Progenitor cell of endocrine pancreas (in vitro differentiated cells): Measurements from ENCODE around the gene SOX2. TPM values are rescaled to one million over a fixed set of nuclear protein-coding genes. Genes with fewer than 3 reads are reported as not detected.

ENCODE experiments used
- DNase-seq: peaks from one replicate; pipeline ENCODE4 v3.0.0; 2021; ENCODE audit warnings: low spot score; ENCODE audit not compliant: unreplicated experiment
- H3K27ac Mint-ChIP-seq: 2 replicates; pipeline ENCODE4 v1.8.0; 2021; ENCODE audit warnings: mild to moderate bottlenecking, moderate library complexity, mixed read lengths
- H3K27me3 Mint-ChIP-seq: 2 replicates; pipeline ENCODE4 v1.8.0; 2021; ENCODE audit warnings: mixed read lengths
- H3K36me3 Mint-ChIP-seq: 2 replicates; pipeline ENCODE4 v1.8.0; 2022; ENCODE audit warnings: mixed read lengths; ENCODE audit not compliant: insufficient read depth
- H3K4me1 Mint-ChIP-seq: 2 replicates; pipeline ENCODE4 v1.8.0; 2021; ENCODE audit warnings: low read depth, mixed read lengths
- H3K4me3 Mint-ChIP-seq: 2 replicates; pipeline ENCODE4 v1.8.0; 2021; ENCODE audit warnings: low read depth, mild to moderate bottlenecking, moderate library complexity, mixed read lengths
- H3K9me3 Mint-ChIP-seq: 2 replicates; pipeline ENCODE4 v1.8.0; 2021; ENCODE audit warnings: low read depth, mixed read lengths
- long read RNA-seq: library from polyadenylated mRNA; unstranded; transcript quantifications from one replicate; pipeline ENCODE4 v2.0.0, GENCODE V29; 2020
- total RNA-seq: library from RNA; stranded (reverse); gene quantifications from 2 replicates; pipeline ENCODE4 v1.2.1, GENCODE V29; 2021
- TF ChIP-seq, protein P1 (sequence below): fragments of 200-600 bp; sonication (generic); IDR thresholded peaks from one replicate; pipeline ENCODE4 v1.5.0; 2021; ENCODE audit warnings: antibody characterized with exemption, mild to moderate bottlenecking; ENCODE audit not compliant: unreplicated experiment

SOX2 gene
- 55.0 and 72.0 TPM in 2 replicates for total RNA-seq
- long read RNA-seq, partial matches to known transcripts, result 0 of 3 reads
- long read RNA-seq, other reads (novel, unspliced or antisense), result 0 of 3 reads

DNA sequence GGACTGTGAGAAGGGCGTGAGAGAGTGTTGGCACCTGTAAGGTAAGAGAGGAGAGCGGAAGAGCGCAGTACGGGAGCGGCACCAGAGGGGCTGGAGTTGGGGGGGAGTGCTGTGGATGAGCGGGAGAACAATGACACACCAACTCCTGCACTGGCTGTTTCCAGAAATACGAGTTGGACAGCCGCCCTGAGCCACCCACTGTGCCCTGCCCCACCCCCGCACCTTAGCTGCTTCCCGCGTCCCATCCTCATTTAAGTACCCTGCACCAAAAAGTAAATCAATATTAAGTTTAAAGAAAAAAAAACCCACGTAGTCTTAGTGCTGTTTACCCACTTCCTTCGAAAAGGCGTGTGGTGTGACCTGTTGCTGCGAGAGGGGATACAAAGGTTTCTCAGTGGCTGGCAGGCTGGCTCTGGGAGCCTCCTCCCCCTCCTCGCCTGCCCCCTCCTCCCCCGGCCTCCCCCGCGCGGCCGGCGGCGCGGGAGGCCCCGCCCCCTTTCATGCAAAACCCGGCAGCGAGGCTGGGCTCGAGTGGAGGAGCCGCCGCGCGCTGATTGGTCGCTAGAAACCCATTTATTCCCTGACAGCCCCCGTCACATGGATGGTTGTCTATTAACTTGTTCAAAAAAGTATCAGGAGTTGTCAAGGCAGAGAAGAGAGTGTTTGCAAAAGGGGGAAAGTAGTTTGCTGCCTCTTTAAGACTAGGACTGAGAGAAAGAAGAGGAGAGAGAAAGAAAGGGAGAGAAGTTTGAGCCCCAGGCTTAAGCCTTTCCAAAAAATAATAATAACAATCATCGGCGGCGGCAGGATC is at the start of gene SOX2:
Gene SOX2 (plus strand): TSS at position 601 of the 811 bp plus-strand sequence. CDS start 436 bp downstream, outside the sequence.
- peak; percentile 84 for DNase-seq
- Mint-ChIP-seq H3K27ac (peak within 1 kb of the TSS; percentile 97), H3K4me3 (peak within 1 kb of the TSS; percentile 93), H3K27me3 (peaks cover 49% of the 10 kb centered on the region), H3K36me3 (peaks cover 9% of the 10 kb centered on the region), H3K4me1 (peaks cover 23% of the 10 kb centered on the region), H3K9me3 (no peaks in the 10 kb centered on the region)
- TF ChIP-seq, protein P1, sequence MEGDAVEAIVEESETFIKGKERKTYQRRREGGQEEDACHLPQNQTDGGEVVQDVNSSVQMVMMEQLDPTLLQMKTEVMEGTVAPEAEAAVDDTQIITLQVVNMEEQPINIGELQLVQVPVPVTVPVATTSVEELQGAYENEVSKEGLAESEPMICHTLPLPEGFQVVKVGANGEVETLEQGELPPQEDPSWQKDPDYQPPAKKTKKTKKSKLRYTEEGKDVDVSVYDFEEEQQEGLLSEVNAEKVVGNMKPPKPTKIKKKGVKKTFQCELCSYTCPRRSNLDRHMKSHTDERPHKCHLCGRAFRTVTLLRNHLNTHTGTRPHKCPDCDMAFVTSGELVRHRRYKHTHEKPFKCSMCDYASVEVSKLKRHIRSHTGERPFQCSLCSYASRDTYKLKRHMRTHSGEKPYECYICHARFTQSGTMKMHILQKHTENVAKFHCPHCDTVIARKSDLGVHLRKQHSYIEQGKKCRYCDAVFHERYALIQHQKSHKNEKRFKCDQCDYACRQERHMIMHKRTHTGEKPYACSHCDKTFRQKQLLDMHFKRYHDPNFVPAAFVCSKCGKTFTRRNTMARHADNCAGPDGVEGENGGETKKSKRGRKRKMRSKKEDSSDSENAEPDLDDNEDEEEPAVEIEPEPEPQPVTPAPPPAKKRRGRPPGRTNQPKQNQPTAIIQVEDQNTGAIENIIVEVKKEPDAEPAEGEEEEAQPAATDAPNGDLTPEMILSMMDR, result no peak

DNA sequence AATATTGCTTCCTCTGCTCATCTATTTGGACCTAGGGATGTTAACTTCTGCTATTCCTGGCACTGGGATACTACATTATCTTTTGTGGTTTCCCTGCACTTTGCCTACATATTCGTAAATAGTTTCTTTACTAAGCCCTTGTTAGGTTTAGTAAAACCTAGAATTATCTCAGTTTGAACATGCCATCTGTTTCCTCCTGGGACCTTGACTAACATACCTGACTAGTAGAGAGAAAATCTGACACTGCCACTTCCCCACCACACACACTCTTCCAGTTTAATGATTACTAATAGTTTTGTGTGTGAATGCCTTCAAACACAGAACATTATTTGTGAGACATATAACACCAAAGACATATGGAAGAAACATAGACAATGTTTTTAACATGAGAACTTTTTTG is 28.2 kb upstream of the SOX2 start:
- Mint-ChIP-seq H3K9me3 (peaks cover 3% of the 10 kb centered on the region), H3K4me3 (no peak overlapping the region), H3K4me1 (peaks cover 3% of the 10 kb centered on the region), H3K27me3 (no peaks in the 10 kb centered on the region), H3K36me3 (no peaks in the 10 kb centered on the region), H3K27ac (no peak overlapping the region)
- DNase-seq, result no peak
- TF ChIP-seq, protein P1, result no peak

DNA sequence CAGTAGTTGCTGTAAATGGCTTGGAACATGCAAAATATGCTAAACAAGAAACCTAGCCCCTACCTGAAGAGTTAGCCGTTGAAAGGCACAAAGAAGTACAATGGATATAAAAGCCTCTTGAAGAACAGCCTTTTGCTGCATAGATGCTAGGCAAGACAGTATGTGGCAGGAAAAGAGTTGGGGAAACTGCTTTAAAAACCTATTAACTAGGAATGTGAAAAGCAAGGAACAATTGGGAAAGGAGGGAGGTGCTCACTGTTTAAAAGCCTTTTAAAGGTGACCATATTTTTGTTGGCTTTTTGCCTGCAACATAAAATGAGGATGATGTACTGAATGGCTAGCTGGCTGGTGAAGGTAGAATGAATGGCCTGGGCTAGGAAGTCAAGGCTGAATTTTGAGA is 24.5 kb upstream of the SOX2 start:
- peaks cover 3% of the 10 kb centered on the region for H3K4me1 Mint-ChIP-seq
- TF ChIP-seq, protein P1, result no peak
- H3K9me3 Mint-ChIP-seq, result no peaks in the 10 kb centered on the region
- no peak overlapping the region for H3K27ac Mint-ChIP-seq
- H3K27me3 Mint-ChIP-seq, result no peaks in the 10 kb centered on the region
- no peaks in the 10 kb centered on the region for H3K36me3 Mint-ChIP-seq
- DNase-seq, result no peak
- H3K4me3 Mint-ChIP-seq, result no peak overlapping the region

DNA sequence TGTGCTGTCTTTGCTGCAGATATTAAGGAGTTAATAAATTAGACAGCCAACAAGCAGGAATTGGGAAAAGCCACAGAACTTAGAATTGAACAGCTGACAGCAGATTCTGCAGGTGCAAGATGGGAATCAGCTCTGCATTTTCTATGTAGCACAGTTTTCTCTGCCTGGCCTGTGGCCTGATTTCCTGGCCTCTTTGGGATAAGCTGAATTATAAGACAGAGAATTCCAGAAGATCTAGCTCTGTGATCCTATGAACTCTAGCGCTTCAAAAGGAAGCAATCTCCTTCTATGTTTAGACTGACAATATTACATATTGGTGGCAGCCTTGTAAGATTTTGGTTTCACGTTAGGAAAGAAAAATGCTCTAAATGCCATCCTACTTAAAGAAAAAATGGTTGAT is 24.0 kb upstream of the SOX2 start:
- no peaks in the 10 kb centered on the region for H3K36me3 Mint-ChIP-seq
- DNase-seq, result no peak
- H3K4me1 Mint-ChIP-seq, result peaks cover 3% of the 10 kb centered on the region
- no peak overlapping the region for H3K27ac Mint-ChIP-seq
- TF ChIP-seq, protein P1, result no peak
- H3K9me3 Mint-ChIP-seq, result no peaks in the 10 kb centered on the region
- no peaks in the 10 kb centered on the region for H3K27me3 Mint-ChIP-seq
- H3K4me3 Mint-ChIP-seq, result no peak overlapping the region

DNA sequence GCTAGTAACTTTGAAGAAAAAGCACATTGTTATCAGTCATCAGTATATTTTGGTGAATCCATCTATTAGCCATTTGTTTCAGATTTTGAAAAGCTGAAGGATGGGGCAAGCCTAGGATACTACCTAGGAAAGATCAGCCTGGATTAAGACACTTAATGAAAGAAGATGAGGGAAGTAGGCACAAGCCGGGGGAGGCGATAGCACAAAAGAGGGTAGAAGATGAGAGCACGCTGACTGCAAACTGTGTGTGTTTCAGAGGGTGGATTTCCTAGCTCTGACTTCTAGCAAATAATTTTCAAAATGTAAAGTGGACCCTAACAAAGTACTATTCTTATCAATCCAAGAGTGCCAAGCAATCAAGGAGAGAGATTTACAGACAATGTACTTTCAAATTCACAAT is 22.2 kb upstream of the SOX2 start:
- no peaks in the 10 kb centered on the region for H3K9me3 Mint-ChIP-seq
- peaks cover 3% of the 10 kb centered on the region for H3K4me1 Mint-ChIP-seq
- no peak for DNase-seq
- TF ChIP-seq, protein P1, result no peak
- H3K36me3 Mint-ChIP-seq, result no peaks in the 10 kb centered on the region
- H3K27me3 Mint-ChIP-seq, result no peaks in the 10 kb centered on the region
- H3K4me3 Mint-ChIP-seq, result no peak overlapping the region
- H3K27ac Mint-ChIP-seq, result no peak overlapping the region
